Astrocyte (in vitro differentiated cells and primary cell): ENCODE results near the gene HSD17B2. TPM values are rescaled to one million over a fixed set of nuclear protein-coding genes. Genes with fewer than 3 reads are reported as not detected.

ENCODE experiments used
- DNase-seq: peaks from one replicate; pipeline ENCODE4 v3.0.0-alpha.2; 2010; ENCODE audit warnings: low read depth
- FAIRE-seq: peaks from 2 replicates; lab custom pipeline; 2011; peaks lifted over from hg19 to GRCh38; lab: Jason Lieb, UNC
- H2AFZ ChIP-seq: 2 replicates; pipeline ENCODE4 v1.6.0; 2012; ENCODE audit warnings: low read depth, low read length, inconsistent platforms
- H3K27ac ChIP-seq: 2 replicates; pipeline ENCODE4 v1.5.1; 2011; ENCODE audit warnings: low read depth, low read length, inconsistent platforms
- H3K27me3 ChIP-seq: 2 replicates; pipeline ENCODE4 v1.6.0; 2011; ENCODE audit warnings: low read length, inconsistent platforms; ENCODE audit not compliant: insufficient read depth
- H3K36me3 ChIP-seq: 2 replicates; pipeline ENCODE4 v1.5.1; 2011; ENCODE audit warnings: low read length, inconsistent platforms; ENCODE audit not compliant: insufficient read depth
- H3K4me1 ChIP-seq: 2 replicates; pipeline ENCODE4 v1.5.1; 2011; ENCODE audit warnings: low read length, inconsistent platforms; ENCODE audit not compliant: insufficient read depth
- H3K4me2 ChIP-seq: 2 replicates; pipeline ENCODE4 v1.6.0; 2012; ENCODE audit warnings: low read length, inconsistent platforms
- H3K4me3 ChIP-seq: 2 replicates; pipeline ENCODE4 v1.5.1; 2011; ENCODE audit warnings: low read depth, mild to moderate bottlenecking, low read length, inconsistent platforms; ENCODE audit not compliant: insufficient read depth
- H3K79me2 ChIP-seq: 2 replicates; pipeline ENCODE4 v1.6.0; 2012; ENCODE audit warnings: mild to moderate bottlenecking, low read length, inconsistent platforms; ENCODE audit not compliant: insufficient read depth
- H3K9ac ChIP-seq: 2 replicates; pipeline ENCODE4 v1.6.0; 2012; ENCODE audit warnings: mild to moderate bottlenecking, low read length, inconsistent platforms
- H3K9me3 ChIP-seq: 2 replicates; pipeline ENCODE4 v1.5.1; 2012; ENCODE audit warnings: low read depth, mild to moderate bottlenecking, low read length, inconsistent platforms; ENCODE audit not compliant: insufficient read depth
- H4K20me1 ChIP-seq: 2 replicates; pipeline ENCODE4 v1.6.0; 2012; ENCODE audit warnings: low read length, inconsistent platforms; ENCODE audit not compliant: insufficient read depth
- H3K27ac Mint-ChIP-seq: one replicate; pipeline ENCODE4 v1.8.0; 2021; ENCODE audit warnings: mild to moderate bottlenecking, mixed read lengths; ENCODE audit not compliant: unreplicated experiment
- H3K27me3 Mint-ChIP-seq: one replicate; pipeline ENCODE4 v1.8.0; 2021; ENCODE audit warnings: low read depth, mixed read lengths; ENCODE audit not compliant: unreplicated experiment
- H3K36me3 Mint-ChIP-seq: one replicate; pipeline ENCODE4 v1.8.0; 2021; ENCODE audit warnings: low read depth, mixed read lengths; ENCODE audit not compliant: unreplicated experiment
- H3K4me1 Mint-ChIP-seq: one replicate; pipeline ENCODE4 v1.8.0; 2021; ENCODE audit warnings: low read depth, mixed read lengths; ENCODE audit not compliant: unreplicated experiment
- H3K4me3 Mint-ChIP-seq: one replicate; pipeline ENCODE4 v1.8.0; 2021; ENCODE audit warnings: mild to moderate bottlenecking, moderate library complexity, mixed read lengths; ENCODE audit not compliant: unreplicated experiment
- H3K9me3 Mint-ChIP-seq: one replicate; pipeline ENCODE4 v1.8.0; 2021; ENCODE audit warnings: mild to moderate bottlenecking, mixed read lengths; ENCODE audit not compliant: unreplicated experiment
- EZH2 ChIP-seq: IDR thresholded peaks from 2 replicates; pipeline ENCODE4 v1.6.1; 2012; ENCODE audit warnings: mild to moderate bottlenecking, low read length, inconsistent platforms; ENCODE audit not compliant: insufficient read depth
- total RNA-seq: library from RNA; stranded (reverse); gene quantifications from 2 replicates; pipeline ENCODE4 v1.2.1, GENCODE V29; 2021
- TF ChIP-seq, protein P1 (sequence below): IDR thresholded peaks from 2 replicates; pipeline ENCODE4 v1.5.1; 2011; ENCODE audit warnings: low read depth, mild to moderate bottlenecking, inconsistent platforms, low read length, moderate library complexity; ENCODE audit not compliant: insufficient read depth

Gene HSD17B2
- total RNA-seq, 1 donor from 2014 or later, result 0.20 TPM

DNA sequence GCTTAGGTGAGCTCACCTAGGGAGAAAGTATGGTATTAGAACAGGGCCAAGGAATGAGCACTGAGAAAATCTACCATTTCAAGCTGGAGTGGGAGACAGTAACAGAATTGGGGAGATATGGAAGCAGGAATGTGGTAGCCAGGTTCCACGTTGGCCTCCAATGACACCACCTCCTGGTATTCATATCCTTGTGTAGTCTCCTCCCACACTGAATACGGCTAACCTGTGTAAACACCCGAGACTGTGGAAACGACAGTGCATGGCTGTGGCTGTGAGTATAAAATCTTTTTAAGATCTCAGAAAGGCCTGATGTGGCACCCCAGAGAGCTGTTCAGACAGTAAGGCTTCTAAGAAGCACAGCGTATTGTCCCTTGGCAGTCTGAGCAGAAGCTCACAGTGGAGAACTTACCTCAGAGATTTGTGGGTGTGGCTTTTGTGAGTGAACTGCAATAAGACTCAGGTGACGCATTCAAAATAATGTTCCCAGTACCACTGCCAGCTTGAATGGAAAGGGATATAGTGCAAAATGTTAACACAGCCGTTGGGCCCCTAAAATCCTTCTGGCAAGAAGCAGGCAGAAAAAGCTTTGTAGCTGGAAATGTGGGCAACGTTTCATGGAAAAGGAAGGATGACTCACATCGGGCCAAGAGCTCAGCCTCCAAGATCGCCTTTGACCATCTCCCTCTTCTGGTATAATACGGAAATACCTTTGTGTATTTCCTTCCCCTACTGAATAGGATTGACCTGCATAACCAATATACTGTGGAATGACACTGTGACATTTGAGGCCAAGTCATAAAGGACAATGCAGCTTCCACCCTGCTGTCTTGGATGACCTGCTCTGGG lies 38.2 kb upstream of the HSD17B2 start:
- H4K20me1 ChIP-seq, result no peaks in the 10 kb centered on the region
- DNase-seq, result peak; percentile 70
- peak overlapping the region; percentile 6 for H3K4me3 ChIP-seq
- peaks cover 20% of the 10 kb centered on the region for H3K4me1 Mint-ChIP-seq
- no peaks in the 10 kb centered on the region for H3K9me3 Mint-ChIP-seq
- no peaks in the 10 kb centered on the region for H3K79me2 ChIP-seq
- peak overlapping the region; percentile 91 for H3K27ac Mint-ChIP-seq
- H3K27me3 ChIP-seq, result no peaks in the 10 kb centered on the region
- peaks cover 14% of the 10 kb centered on the region for H3K4me1 ChIP-seq
- H3K9me3 ChIP-seq, result no peaks in the 10 kb centered on the region
- no peaks in the 10 kb centered on the region for H3K27me3 Mint-ChIP-seq
- peak overlapping the region; percentile 11 for H3K9ac ChIP-seq
- no peaks in the 10 kb centered on the region for H3K36me3 Mint-ChIP-seq
- peak overlapping the region; percentile 4 for H2AFZ ChIP-seq
- no peak overlapping the region for H3K4me3 Mint-ChIP-seq
- TF ChIP-seq EZH2, result no peak
- TF ChIP-seq, protein P1, sequence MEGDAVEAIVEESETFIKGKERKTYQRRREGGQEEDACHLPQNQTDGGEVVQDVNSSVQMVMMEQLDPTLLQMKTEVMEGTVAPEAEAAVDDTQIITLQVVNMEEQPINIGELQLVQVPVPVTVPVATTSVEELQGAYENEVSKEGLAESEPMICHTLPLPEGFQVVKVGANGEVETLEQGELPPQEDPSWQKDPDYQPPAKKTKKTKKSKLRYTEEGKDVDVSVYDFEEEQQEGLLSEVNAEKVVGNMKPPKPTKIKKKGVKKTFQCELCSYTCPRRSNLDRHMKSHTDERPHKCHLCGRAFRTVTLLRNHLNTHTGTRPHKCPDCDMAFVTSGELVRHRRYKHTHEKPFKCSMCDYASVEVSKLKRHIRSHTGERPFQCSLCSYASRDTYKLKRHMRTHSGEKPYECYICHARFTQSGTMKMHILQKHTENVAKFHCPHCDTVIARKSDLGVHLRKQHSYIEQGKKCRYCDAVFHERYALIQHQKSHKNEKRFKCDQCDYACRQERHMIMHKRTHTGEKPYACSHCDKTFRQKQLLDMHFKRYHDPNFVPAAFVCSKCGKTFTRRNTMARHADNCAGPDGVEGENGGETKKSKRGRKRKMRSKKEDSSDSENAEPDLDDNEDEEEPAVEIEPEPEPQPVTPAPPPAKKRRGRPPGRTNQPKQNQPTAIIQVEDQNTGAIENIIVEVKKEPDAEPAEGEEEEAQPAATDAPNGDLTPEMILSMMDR, result peak; percentile 31
- peak overlapping the region; percentile 69 for H3K4me2 ChIP-seq
- no peaks in the 10 kb centered on the region for H3K36me3 ChIP-seq
- peak; percentile 58 for FAIRE-seq
- H3K27ac ChIP-seq, result peak overlapping the region; percentile 57

DNA sequence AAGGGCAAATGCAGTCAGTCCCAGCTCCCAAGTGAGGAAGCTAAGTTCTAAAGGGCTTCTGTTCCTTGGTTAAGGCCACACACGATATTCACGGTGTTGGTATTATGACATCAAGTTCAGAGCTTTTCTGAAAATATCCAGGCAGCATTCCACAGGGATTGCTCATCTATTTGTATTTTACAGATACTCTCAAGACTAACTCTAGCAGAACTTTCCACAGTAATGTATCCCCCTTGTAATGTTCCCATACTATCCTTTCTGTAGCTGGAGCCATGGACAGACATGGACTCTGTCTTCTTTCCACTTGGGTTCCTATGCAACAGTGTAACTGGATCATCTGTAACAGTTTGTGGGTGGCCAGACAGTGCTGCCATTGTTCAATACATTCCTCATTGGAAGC lies 37.3 kb upstream of the HSD17B2 start:
- FAIRE-seq, result peak; percentile 97
- peak overlapping the region; percentile 57 for H3K27ac ChIP-seq
- H3K4me1 Mint-ChIP-seq, result peaks cover 20% of the 10 kb centered on the region

More for the DNA sequence above, 37.3 kb upstream of the HSD17B2 start:
- H3K4me1 ChIP-seq, result peaks cover 14% of the 10 kb centered on the region
- peak overlapping the region; percentile 91 for H3K27ac Mint-ChIP-seq
- no peaks in the 10 kb centered on the region for H3K9me3 Mint-ChIP-seq
- no peaks in the 10 kb centered on the region for H3K36me3 Mint-ChIP-seq
- no peak overlapping the region for H2AFZ ChIP-seq
- no peaks in the 10 kb centered on the region for H3K9me3 ChIP-seq
- no peaks in the 10 kb centered on the region for H3K27me3 ChIP-seq
- H3K4me2 ChIP-seq, result peak overlapping the region; percentile 69
- no peaks in the 10 kb centered on the region for H3K27me3 Mint-ChIP-seq
- H3K4me3 Mint-ChIP-seq, result no peak overlapping the region
- no peaks in the 10 kb centered on the region for H4K20me1 ChIP-seq
- peak overlapping the region; percentile 11 for H3K9ac ChIP-seq
- DNase-seq, result peak; percentile 84
- H3K36me3 ChIP-seq, result no peaks in the 10 kb centered on the region
- H3K79me2 ChIP-seq, result no peaks in the 10 kb centered on the region
- no peak for TF ChIP-seq EZH2
- TF ChIP-seq, protein P1, result no peak
- peak overlapping the region; percentile 6 for H3K4me3 ChIP-seq
